HG03432 (cell line): ENCODE results near the gene DUSP8.

ENCODE experiments used
- ATAC-seq: cut with Tn5 transposase; IDR thresholded peaks from one replicate; pipeline ENCODE4 v1.9.1; 2021; ENCODE audit warnings: mild to moderate bottlenecking, moderate library complexity; ENCODE audit not compliant: unreplicated experiment

Gene DUSP8

GRCh38 chr11:1536065-1536843 is 35.8 kb downstream of the DUSP8 start:
- no peak for ATAC-seq

GRCh38 chr11:1534682-1535081 is 37.4 kb downstream of the DUSP8 start:
- ATAC-seq, result no peak

- ATAC-seq, result no peak
These were observed 37.9 kb downstream of the DUSP8 start for GRCh38 chr11:1534171-1534570.

- no peak for ATAC-seq
These were observed 38.7 kb downstream of the DUSP8 start for GRCh38 chr11:1533342-1533725.

GRCh38 chr11:1532606-1533341 is 39.3 kb downstream of the DUSP8 start:
- ATAC-seq, result no peak

GRCh38 chr11:1532014-1532586 is 40.0 kb downstream of the DUSP8 start:
- ATAC-seq, result no peak

GRCh38 chr11:1531449-1532013 is 40.5 kb downstream of the DUSP8 start:
- ATAC-seq, result no peak

GRCh38 chr11:1530686-1531448 is 41.2 kb downstream of the DUSP8 start:
- ATAC-seq, result no peak

GRCh38 chr11:1529774-1530173 is 42.3 kb downstream of the DUSP8 start:
- no peak for ATAC-seq

GRCh38 chr11:1529286-1529685 is 42.8 kb downstream of the DUSP8 start:
- ATAC-seq, result no peak

GRCh38 chr11:1528710-1529109 is 43.4 kb downstream of the DUSP8 start:
- no peak for ATAC-seq

- ATAC-seq, result no peak
These were observed 45.3 kb downstream of the DUSP8 start for GRCh38 chr11:1526785-1527184.

GRCh38 chr11:1523779-1524178 is 48.3 kb downstream of the DUSP8 start:
- ATAC-seq, result no peak

- ATAC-seq, result no peak
These were observed 49.0 kb downstream of the DUSP8 start for GRCh38 chr11:1523077-1523476.

GRCh38 chr11:1522081-1522424 is 50.0 kb downstream of the DUSP8 start:
- ATAC-seq, result peak; percentile 29

- ATAC-seq, result peak; percentile 81
These were observed 50.5 kb downstream of the DUSP8 start for GRCh38 chr11:1521382-1522080.

GRCh38 chr11:1520663-1521267 is 51.3 kb downstream of the DUSP8 start:
- ATAC-seq, result no peak

GRCh38 chr11:1520209-1520662 is 51.8 kb downstream of the DUSP8 start:
- no peak for ATAC-seq

- no peak for ATAC-seq
These were observed 52.8 kb downstream of the DUSP8 start for GRCh38 chr11:1519028-1520010.
